K562 (cell line): ENCODE results near the gene PIN4. TPM values are rescaled to one million over a fixed set of nuclear protein-coding genes. Genes with fewer than 3 reads are reported as not detected.

Experiments
- ATAC-seq: fragments of 200-7000 bp; cut with Tn5 transposase; 3 replicates; pipeline ENCODE4 v1.9.1; 2020; ENCODE audit warnings: moderate library complexity
- BruUV-seq: library from RNA; stranded (reverse); fragments of 400-500 nt; replicated peaks from 2 replicates; lab custom pipeline; 2021; lab: Mats Ljungman, UMichigan
- CTCF ChIA-PET: fragments of 300-600 bp; formaldehyde crosslinking; extraction: SDS; loops from one replicate; lab custom pipeline; 2021; ENCODE audit warnings: low intra/inter-chr PET ratio; lab: Yijun Ruan, JAX
- POLR2A ChIA-PET: fragments of 300-600, 350-650 bp; sonication (Branson Sonifier 250); formaldehyde crosslinking; extraction: SDS; loops from one replicate; lab custom pipeline; 2021; ENCODE audit warnings: antibody characterized with exemption, inconsistent platforms; lab: Yijun Ruan, JAX
- DNase-seq, 4 experiments: peaks; one replicate each; pipeline versions ENCODE4 v3.0.0 to v3.0.0-alpha.2; 2011 to 2018; ENCODE audit warnings: low spot score in 3 of 4, mixed read lengths in 3 of 4; ENCODE audit errors: extremely low read depth in 1 of 4
- FAIRE-seq: peaks from 2 replicates; lab custom pipeline; 2011; peaks lifted over from hg19 to GRCh38; lab: Jason Lieb, UNC
- H2AFZ ChIP-seq: 2 replicates; pipeline ENCODE4 v1.6.0; 2011; ENCODE audit warnings: low read depth, low read length, control low read depth, inconsistent platforms
- H3K27ac ChIP-seq: fragments of 200-600 bp; 3 replicates; pipeline ENCODE4 v1.8.0; 2011; ENCODE audit warnings: low read depth, mild to moderate bottlenecking, control low read depth, inconsistent platforms, low read length, moderate library complexity, mixed read lengths; ENCODE audit errors: extremely low read depth
- H3K27me3 ChIP-seq, 2 experiments: fragments of 300-600 bp in 1 of 2; 2 replicates in 1 of 2; 3 replicates in 1 of 2; pipeline versions ENCODE4 v1.6.0 to v1.8.0; 2011; ENCODE audit warnings: inconsistent platforms in 2 of 2, low read length in 2 of 2, mild to moderate bottlenecking in 1 of 2, mixed read lengths in 1 of 2, moderate library complexity in 1 of 2; ENCODE audit not compliant: control insufficient read depth in 2 of 2, insufficient read depth in 2 of 2
- H3K36me3 ChIP-seq: fragments of 300-600 bp; 3 replicates; pipeline ENCODE4 v1.8.0; 2011; ENCODE audit warnings: mild to moderate bottlenecking, low read length, inconsistent platforms; ENCODE audit not compliant: control insufficient read depth, insufficient read depth
- H3K4me1 ChIP-seq, 2 experiments: fragments of 200-600 bp in 1 of 2; replicated peaks in 1 of 2; 2 replicates in 1 of 2; 3 replicates in 1 of 2; pipeline versions ENCODE4 v1.5.1 to v1.8.0; 2011; ENCODE audit warnings: inconsistent platforms in 2 of 2, low read length in 2 of 2, mild to moderate bottlenecking in 1 of 2, mixed read lengths in 1 of 2, moderate library complexity in 1 of 2; ENCODE audit not compliant: control insufficient read depth in 2 of 2, insufficient read depth in 2 of 2
- H3K4me2 ChIP-seq: 2 replicates; pipeline ENCODE4 v1.6.1; 2011; ENCODE audit warnings: low read length, control low read depth, inconsistent platforms, mixed read lengths; ENCODE audit not compliant: insufficient read depth
- H3K4me3 ChIP-seq: fragments of 200-600 bp; sonication (generic), shearing (Covaris generic); 2 replicates; pipeline ENCODE4 v1.5.1; 2016; ENCODE audit warnings: control low read depth, inconsistent platforms
- H3K79me2 ChIP-seq: fragments of 200-600 bp; 3 replicates; pipeline ENCODE4 v1.8.0; 2011; ENCODE audit warnings: low read length, inconsistent platforms; ENCODE audit not compliant: control insufficient read depth, insufficient read depth
- H3K9ac ChIP-seq, 2 experiments: 2 replicates each; pipeline versions ENCODE4 v1.6.0 to v1.6.1; 2011; ENCODE audit warnings: low read depth in 2 of 2, low read length in 2 of 2, control low read depth in 1 of 2, inconsistent platforms in 1 of 2, mild to moderate bottlenecking in 1 of 2, mixed read lengths in 1 of 2; ENCODE audit not compliant: insufficient read depth in 1 of 2
- H3K9me1 ChIP-seq: one replicate; pipeline ENCODE4 v1.6.0; 2011; ENCODE audit warnings: inconsistent platforms, mild to moderate bottlenecking, low read length, moderate library complexity; ENCODE audit not compliant: control insufficient read depth, insufficient read depth
- H3K9me3 ChIP-seq: replicated peaks from 2 replicates; pipeline ENCODE4 v1.5.1; 2011; ENCODE audit warnings: low read depth, low read length, inconsistent platforms; ENCODE audit not compliant: control insufficient read depth, insufficient read depth
- H4K20me1 ChIP-seq: replicated peaks from 2 replicates; pipeline ENCODE4 v1.6.1; 2011; ENCODE audit warnings: low read length, inconsistent platforms, mixed read lengths; ENCODE audit not compliant: control insufficient read depth, insufficient read depth
- ETS2 ChIP-seq: IDR thresholded peaks from 2 replicates; pipeline ENCODE4 v1.6.1; 2016; ENCODE audit warnings: borderline replicate concordance, missing genetic modification characterization, mild to moderate bottlenecking, moderate library complexity, missing compliant biosample characterization; ENCODE audit not compliant: poor library complexity, severe bottlenecking
- MYC ChIP-seq, 2 experiments: fragments of 250-450 bp in 1 of 2; sonication (Bioruptor Pico) in 1 of 2; IDR thresholded peaks; 2 replicates each; pipeline versions ENCODE4 v1.5.1 to v1.6.1; 2012 to 2021; ENCODE audit warnings: low read depth in 2 of 2, borderline replicate concordance in 1 of 2, improper control_type of control experiment in 1 of 2, low read length in 1 of 2, mild to moderate bottlenecking in 1 of 2, moderate library complexity in 1 of 2
- RHOXF2B ChIP-seq: fragments of 250-450 bp; sonication (Bioruptor Pico); conservative IDR thresholded peaks from 2 replicates; pipeline ENCODE4 v1.5.1; 2021
- SMARCA4 ChIP-seq: fragments of 450-650 bp; IDR thresholded peaks from 2 replicates; pipeline ENCODE4 v1.6.1; 2016
- WHSC1 ChIP-seq: IDR thresholded peaks from one replicate; pipeline ENCODE4 v1.6.1; 2012; ENCODE audit warnings: low read length, control low read depth, inconsistent platforms
- ZNF146 ChIP-seq: IDR thresholded peaks from one replicate; pipeline ENCODE4 v1.6.1; 2018; ENCODE audit warnings: missing compliant biosample characterization; ENCODE audit not compliant: unreplicated experiment
- WGBS: fragments of 100-300 bp; shearing (Covaris generic); methylation state at CpG from one replicate; pipeline ENCODE4 v1.1.6; 2016; ENCODE audit warnings: low coverage, mixed read lengths; ENCODE audit not compliant: insufficient coverage; ENCODE audit errors: missing lambda C conversion rate; 5-methylcytosine and 5-hydroxymethylcytosine counted together
- in situ Hi-C: fragments of 300-500 bp; cut with MboI; formaldehyde crosslinking; loops from 4 replicates; pipeline ENCODE4 v1.15.0; 2018; ENCODE audit warnings: inconsistent platforms, mixed read lengths
- intact Hi-C: fragments of 100-400 bp; cut with micrococcal nuclease; formaldehyde crosslinking; loops from 2 replicates; pipeline ENCODE4 v1.14.2; 2022
- polyA plus RNA-seq, 8 experiments: library from polyadenylated mRNA; depleted of rRNA in 4 of 8; stranded (reverse) in 5 of 8; unstranded in 3 of 8; fragments of >200 nt; fragmentation: Nextera tagmentation in 2 of 8; fragmentation: Illumina TruSeq in 1 of 8; extraction: Ambion mirVana in 2 of 8; extraction: Trizol in 1 of 8; gene quantifications; 2 replicates each; pipeline versions ENCODE4 v1.2.1 to v1.2.3, GENCODE V29; 2011 to 2014; ENCODE audit warnings: inconsistent platforms in 1 of 8, missing spikeins in 1 of 8
- total RNA-seq, 7 experiments: library from RNA; depleted of rRNA in 6 of 7; stranded (reverse); fragments of >200 nt in 6 of 7; fragmentation: Illumina TruSeq in 2 of 7; extraction: Trizol in 2 of 7; gene quantifications; 2 replicates each; pipeline versions ENCODE4 v1.2.1 to v1.2.3, GENCODE V29; 2011 to 2021; ENCODE audit warnings: low replicate concordance in 1 of 7

PIN4 gene
- total and polyA plus RNA-seq, 9 of the 15 experiments (the other 6 are each of a cell fraction or from before 2014, with no cell fraction given): 10.0 to 132 (median 45.6) TPM

GRCh38 chrX:72139538-72139937 lies 42.0 kb upstream of the PIN4 start:
- Histone ChIP-seq H3K36me3 (no peaks in the 10 kb centered on the region), H3K27me3 (peaks cover 6 to 45% of the 10 kb centered on the region in 2 experiments; a peak in 3 of 5 replicates), H3K9me1 (no peaks in the 10 kb centered on the region), H3K9me3 (no peaks in the 10 kb centered on the region), H3K9ac (no peak overlapping the region), H3K27ac (no peak overlapping the region), H3K79me2 (no peaks in the 10 kb centered on the region), H3K4me3 (no peak overlapping the region), H3K4me2 (no peak overlapping the region), H2AFZ (no peak overlapping the region), H4K20me1 (no peaks in the 10 kb centered on the region), H3K4me1 (no peaks in the 10 kb centered on the region)
- intact Hi-C loops: no loop called here
- CTCF ChIA-PET: no interaction called here
- FAIRE-seq (no peak), ATAC-seq (no peak), DNase-seq (no peak)
- POLR2A ChIA-PET: no interaction called here
- no peak for TF ChIP-seq ETS2 (tag)
- no peak for TF ChIP-seq WHSC1
- TF ChIP-seq SMARCA4: no peak
- TF ChIP-seq ZNF146: no peak
- TF ChIP-seq MYC (IDR thresholded peaks at IDR 0.05; ENCODE audit: low read depth, low read length): no peak
- no peak for TF ChIP-seq MYC (CRISPR knock-in tag; IDR thresholded peaks at IDR 0.05; ENCODE audit: borderline replicate concordance, low read depth)
- no peak for TF ChIP-seq RHOXF2B (CRISPR knock-in tag)
- in situ Hi-C loops: no loop called here
- no TSS peak for BruUV-seq
- WGBS: 3% methylated on average over 5 of the region's 8 CpGs
